ENCODE data around the gene STX18.

The STX18 gene

DNA sequence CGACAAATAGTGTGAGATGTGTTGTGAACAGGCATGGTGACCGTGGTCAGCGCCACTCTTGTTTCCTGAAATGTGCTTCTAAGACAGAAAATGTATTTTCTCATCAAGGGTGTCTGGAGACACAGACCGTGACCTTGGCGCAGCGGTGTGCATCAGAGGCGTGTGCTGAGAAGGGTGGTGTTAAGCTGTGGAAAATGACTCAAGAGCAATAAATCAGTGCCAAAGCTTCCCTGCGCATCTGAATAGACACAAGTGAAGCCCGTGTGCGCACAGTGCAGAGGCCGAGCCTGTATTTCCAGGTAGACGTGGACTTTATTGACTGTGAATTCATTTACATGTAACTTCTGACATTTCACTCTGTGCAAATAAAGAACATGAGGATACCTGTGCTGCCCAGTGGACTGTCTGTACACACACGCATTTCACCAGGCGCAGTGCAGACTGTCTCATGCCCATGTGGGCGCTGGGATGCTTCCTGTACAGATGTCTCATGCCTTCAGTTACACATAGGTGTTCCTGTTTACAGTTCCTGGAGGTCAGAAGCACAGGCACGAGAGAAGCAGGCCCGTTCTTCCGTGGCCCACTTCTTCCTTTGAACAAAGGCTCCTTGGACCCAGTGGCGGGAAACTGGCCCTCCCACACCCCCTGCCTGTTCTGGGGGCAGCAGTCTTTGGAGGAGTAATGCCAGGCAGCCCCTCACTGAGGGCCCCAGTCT lies 123.0 kb downstream of the STX18 start:
- DNase-seq (ENCODE audit: low read depth), result no peak

DNA sequence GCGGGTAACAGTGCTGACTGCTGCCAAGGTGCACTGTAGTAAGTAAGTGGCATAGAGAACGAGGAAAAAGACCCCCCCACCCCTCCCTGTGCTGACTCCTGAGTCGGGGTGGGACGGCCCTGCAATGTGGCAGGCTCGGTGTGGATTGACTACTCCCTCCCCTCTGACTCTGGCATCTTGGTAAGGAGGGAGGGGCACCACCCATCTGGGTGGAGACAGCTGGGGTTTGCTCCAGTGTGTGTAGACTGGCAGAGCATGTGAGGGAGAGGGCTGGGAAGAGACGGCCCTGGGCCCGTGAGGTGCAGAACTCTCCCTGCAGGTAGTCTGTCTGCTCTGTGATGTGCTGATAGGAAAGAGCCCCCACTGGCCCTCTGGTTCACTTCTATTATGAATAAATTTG lies 124.0 kb downstream of the STX18 start:
- no peak for DNase-seq (ENCODE audit: low read depth)

DNA sequence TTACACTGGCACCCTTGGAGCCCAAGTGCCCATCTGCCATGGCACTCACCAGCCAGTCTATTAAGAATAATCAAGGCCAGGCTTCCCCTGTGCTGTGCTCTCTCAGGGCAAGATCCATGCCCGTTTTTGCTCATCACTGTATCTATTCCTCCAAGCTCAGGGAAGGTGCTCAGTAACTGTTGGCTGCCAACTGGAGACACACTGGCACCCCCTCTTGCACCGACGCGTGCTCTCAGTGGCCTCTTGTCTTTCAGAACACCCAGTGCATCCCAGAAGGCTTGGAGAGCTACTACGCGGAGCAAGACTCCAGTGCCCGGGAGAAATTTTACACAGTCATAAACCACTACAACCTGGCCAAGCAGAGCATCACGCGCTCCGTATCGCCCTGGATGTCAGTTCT lies 124.9 kb downstream of the STX18 start:
- no peak for DNase-seq (ENCODE audit: low read depth)

DNA sequence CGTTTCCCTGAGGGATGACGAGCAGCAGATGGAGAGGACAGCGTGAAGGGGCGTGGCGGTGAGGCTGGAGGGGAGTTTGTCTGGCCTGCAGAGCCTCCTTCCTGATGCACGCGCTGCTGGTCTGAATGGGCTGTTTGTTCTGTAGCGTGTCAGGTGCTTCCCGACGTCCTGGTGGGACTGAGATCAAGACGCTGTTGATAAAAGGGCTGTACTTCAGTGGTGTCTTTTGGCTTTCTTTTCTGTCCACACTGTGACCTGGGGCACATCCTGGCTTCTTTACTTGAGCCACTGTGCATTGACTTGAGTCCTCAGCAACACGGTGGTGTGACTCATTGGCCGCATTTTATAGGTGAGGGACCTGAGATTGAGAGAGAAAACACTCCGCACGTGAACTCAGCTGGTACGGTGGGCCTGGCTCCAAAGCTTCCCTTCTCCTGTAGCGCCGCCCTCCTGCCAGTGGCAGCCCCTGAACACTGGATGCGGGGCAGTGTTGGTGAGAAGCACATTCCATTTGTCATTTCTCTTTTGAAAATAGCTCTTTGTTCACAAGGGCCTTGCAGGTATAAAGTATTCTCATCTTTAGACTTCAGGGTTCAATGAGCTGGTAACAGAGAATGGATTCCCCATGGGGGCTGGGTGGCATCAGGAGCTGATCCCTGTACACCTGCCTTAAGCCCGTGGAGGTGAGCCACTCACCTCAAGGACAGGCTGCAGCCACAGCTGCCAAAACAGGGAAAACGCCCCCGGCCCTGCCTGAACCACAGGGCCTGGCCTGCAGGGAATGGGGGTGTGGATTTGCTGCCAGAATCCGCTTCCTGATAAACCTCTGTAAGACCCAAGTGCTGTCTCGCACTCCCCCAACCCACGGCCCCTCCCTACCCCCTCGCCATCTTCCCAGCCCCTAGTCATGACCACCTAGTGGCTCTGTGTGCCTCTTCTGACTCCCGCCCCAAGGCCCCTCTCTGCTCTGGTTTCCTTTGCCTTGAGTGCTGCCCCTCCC lies 125.7 kb downstream of the STX18 start:
- no peak for DNase-seq (ENCODE audit: low read depth)

DNA sequence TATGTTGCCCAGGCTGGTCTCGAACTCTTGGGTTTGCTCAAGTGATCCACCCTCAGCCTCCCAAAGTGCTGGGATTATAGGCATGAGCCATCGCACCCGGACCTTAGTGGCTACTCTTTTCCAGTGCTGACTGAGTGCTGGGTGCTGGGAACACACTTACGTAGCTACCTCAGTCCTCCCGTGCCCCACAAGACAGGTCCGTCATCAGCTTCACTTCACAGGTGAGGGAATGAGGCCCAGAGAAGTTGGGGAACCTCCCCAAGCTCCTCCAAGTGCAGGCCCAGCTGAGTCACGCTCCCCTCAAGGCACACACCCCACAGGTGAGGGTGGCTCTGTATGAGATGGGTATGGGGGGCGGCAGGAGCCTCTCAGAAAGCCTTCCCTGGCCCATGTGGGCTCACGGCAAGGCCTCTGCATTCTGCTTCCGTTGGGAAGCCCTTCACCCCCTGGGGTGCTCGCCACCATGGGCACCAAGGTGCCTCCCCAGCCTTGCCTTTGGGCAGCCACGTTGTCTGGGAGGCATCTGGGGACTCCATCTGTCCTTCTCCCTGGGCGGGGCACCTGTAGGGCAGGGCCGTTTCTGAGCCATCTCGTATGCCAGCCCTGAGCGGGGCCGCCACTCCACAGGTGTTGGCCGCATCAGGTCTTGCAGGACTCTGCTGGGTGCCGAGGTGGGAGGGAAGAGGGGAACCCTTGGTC lies 126.6 kb downstream of the STX18 start:
- DNase-seq (ENCODE audit: low read depth), result no peak

DNA sequence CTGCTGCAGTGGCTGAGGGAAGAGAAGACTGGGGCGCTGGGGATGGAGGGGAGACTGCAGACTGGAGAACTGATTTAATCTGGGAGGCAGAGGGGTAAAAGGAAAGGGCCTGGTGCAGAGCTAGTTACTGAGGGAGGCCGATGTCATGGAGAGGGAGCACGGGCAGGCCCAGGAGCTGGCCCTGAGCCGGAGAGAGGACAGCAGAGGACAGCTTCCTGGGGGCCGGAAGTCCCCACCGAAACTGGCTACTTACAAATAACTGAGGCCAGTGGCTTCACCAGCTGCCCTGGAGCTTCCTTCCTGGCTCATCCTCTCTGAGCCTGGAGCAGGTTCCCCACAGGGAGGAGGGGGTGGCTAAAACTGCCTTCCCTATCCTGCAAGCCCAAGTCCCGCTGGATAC lies 128.0 kb downstream of the STX18 start:
- DNase-seq (ENCODE audit: low read depth), result no peak

DNA sequence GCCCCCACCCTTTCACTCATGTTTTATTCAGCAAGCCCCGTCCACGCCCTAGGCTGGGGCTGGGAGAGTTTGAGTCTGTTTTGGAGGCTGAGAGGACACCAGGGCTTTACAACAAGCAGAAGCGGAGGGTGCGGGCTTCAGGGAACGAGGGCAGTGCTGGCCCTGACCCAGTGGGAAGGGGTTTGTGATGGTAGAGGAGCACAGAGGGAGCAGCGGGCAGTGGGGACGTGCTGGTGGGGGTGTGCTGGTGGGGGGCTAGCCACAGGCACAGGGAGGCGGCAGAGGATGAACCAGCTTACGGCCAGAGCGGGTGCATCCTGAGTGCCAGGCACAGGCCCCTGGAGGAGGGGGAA lies 128.5 kb downstream of the STX18 start:
- no peak for DNase-seq (ENCODE audit: low read depth)

DNA sequence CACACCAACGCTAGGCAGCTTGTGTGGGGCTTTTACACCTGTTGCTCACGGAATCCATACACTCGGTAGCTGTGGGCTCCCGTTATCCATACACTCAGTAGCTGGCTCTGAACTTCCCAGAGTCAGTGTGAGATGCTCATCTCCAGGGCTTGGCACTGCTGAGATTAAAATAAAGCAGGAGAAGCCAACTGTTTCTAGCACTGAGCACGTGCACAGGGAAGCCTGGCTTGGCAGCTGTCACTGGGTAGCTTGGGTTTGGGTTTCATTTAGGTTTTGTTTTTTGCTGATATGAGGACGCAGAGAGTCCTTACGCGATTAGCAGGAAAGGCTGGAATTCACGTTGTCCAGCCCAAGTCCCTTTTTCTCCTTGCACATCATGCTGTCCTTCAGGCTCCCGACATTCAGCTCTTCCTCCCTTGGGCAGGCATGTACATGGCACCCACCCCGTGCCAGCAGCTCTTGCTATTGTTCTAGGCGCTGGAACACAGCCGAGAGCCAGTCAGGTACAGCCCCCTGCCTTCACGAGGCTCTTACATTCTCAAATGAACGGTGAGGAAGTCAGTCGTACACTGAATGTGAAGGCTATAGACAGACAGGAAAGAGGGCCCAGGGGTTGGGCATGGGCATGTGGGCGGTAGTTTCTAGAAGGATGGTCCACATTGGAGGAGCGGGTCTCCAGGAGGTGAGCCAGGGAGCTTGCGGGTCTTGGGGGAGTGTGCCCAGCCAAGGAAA lies 129.0 kb downstream of the STX18 start:
- DNase-seq (ENCODE audit: low read depth), result no peak

DNA sequence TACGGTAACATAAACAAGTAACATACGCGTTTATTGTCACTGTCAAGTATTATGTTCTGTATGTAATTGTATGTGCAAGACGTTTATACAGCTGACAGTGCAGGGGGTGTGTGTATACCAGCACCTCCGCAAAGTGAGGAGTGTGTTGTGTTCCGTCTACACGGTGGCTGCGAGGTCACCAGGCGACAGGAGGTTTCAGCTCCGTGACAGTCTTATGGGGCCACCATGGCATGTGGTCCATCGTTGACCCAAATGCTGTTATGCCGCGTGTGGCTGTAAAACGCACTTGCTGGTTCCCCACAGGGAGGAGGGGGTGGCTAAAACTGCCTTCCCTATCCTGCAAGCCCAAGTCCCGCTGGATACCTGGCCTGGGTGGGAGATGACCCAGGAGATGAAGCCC lies 129.9 kb downstream of the STX18 start:
- DNase-seq (ENCODE audit: low read depth), result no peak

DNA sequence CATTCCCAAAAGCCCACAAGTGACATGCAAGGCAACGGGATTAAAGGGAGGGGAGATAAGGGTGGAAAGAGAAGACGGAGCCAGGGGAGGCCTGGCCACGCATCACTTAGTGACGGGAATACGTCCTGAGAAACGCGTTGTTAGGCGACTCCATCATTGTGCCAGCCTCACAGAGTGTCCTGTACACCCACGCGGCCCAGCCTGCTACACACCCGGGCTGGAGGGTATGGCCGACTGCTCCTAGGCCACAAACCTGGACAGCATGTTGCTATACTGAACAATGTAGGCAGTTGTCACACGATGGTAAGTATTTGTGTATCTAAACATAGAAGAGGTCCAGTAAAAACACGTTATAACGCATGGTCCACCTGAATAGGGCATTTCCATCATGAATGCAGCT lies 131.6 kb downstream of the STX18 start:
- DNase-seq (ENCODE audit: low read depth), result no peak

DNA sequence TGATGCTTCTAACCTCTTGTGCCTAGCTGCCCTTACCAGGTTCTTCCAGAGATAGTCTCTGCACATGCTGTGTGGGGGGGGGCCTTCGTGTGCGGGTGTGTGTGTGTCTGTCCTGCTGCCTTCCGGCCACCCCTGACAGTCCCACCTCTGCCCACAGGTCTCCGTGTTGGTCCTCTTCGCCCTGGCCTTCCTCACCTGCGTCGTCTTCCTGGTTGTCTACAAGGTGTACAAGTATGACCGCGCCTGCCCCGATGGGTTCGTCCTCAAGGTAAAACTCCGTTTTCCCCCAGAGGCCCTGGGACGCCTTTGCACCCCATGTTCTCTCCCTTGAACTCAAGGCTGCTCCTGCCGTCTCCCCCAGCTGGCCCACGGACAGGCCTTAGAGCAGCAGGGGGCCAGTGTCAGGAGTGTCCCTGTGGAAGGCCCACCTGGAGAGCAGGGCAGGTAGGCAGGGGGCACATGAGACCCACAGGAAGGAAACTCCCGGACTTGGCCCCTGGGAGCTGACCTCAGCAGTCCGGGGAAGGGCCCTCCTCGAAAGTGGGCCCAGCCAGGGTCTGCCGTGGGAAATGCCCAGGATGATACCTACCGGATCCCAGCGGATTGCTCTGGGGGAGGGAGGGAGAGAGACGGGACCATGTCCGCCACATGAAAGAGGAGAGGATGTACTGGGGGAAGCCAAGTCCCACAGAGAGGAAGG lies 132.3 kb downstream of the STX18 start:
- DNase-seq (ENCODE audit: low read depth), result no peak

DNA sequence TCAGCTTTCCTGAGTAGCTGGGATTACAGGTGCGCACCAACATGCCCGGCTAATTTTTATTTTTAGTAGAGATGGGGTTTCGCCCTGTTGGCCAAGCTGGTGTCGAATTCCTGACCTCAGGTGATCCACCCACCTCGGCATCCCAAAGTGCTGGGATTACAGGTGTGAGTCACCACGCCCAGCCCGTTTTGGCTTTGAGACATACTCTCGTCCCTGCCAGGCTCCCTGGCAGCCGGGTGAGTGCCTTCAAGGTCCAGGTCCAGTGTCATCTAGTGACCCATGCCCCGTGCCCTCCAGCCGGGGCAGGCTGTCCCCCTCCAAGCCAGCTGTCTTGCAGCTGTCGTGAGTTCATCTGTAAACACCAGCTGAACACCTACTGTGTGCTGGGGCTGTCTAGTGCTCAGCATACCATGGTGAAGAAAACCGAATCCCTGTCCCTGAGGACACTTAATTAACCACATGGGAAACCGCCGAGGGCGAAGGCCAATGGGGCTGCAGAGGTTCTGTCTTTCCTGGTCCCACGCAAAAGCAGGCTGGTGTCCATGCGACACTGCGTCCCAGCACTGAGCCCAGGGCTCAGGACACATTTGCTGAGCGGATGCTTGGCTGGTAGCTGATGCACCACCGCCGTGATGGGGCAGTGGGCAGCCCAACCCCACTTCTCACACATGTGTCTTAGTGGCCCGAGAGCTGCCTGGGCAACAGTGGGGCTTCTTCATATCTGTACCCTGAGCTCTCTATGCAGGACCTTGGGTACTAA lies 133.1 kb downstream of the STX18 start:
- DNase-seq (ENCODE audit: low read depth), result no peak

DNA sequence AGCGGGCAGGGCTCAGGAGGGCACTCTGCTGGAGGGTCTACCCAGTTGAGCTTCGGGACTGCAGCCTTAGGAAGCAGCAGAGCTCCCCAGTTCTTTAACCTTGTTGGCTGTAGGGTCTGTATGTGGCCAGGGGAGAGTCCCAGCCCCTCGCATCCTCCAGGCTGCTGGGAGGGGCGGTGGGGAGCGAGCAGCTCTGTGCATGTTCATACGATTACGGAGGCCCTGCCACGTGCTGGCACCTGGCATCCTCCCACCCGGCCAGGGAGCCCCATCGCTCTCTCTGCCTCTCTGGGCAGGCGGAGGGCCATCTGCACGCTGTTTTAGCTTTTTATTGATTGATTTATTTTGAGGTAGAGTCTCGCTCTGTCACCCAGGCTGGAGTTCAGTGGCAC lies 133.7 kb downstream of the STX18 start:
- no peak for DNase-seq (ENCODE audit: low read depth)

DNA sequence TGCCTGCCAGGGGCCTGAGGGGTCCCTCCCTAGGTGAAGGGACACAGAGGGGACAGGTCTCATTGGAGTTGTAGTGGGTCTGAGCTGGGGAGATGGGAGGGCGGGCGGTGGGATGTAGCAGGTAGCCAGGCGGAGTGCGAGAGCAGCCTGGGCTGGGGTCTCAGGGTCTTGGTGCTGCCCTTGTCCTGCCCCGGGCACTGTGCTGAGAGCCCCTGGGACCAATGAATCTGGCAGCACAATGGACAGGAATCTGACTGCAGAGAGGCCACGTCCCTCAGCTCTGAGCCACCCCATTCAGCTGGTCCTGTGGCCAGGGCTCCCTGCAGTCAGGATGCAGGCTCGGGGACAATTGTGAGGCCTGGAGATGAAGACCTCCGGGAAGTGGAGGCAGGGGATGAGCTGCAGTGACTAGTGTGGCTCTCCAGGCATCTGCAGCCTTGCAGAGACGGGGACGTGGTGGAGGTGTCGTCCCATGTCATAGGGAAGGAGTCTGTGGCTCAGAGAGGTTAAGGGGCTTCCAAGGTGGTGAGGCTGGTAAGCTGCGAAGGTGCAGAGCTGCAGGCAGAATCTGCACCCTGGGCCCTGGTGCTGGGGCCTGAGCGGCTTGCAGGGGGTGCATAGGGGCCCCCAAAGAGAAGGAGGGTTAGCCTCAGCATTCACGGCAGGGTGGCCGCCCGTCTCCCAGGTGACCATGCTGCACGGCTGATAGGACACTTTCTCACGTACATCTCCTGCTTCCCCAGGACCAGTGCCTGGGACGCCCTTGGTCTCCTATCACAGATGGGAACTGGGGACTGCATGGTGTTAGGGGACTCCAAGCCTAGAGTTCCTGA lies 134.3 kb downstream of the STX18 start:
- no peak for DNase-seq (ENCODE audit: low read depth)

DNA sequence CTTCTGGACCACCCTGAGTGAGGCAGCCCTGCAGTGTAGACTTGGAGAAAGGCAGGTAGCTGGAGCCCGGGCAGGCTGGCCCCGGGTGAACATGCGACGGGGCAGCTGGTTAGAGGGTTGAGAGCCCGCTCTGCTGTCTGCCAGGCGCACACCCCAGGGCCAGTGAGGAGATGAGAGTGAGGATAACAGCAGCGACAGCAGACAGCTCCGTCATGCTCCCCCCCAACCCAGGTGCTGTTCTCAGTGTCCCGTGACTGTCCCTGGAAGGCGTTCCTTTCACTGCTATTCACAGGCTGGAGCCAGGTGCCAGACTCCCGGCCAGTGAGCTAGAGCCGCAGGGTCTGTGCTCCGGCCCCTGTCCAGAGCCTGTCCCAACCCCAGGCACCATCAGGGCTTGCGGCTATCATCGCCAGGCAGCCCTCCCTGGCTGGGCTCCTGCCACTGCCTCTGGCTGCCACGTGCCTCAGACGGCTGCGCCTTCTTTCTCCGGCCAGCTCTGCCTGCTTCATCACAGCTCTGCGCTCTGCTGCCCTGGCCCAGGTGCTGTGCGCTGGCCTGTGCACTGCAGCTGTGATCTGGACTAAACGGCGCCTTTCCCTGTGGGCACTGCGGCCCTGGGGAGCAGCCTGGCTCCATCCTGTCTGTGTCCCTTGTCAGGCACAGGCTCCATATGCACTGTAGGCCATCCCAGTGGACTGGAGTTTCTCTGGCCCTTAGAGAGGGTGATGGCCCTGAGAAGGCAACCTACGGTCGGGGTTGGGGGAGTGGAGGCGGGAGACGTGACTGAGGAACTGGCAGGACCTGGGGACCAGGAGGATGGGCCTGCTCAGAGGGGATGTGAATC lies 135.2 kb downstream of the STX18 start:
- no peak for DNase-seq (ENCODE audit: low read depth)

DNA sequence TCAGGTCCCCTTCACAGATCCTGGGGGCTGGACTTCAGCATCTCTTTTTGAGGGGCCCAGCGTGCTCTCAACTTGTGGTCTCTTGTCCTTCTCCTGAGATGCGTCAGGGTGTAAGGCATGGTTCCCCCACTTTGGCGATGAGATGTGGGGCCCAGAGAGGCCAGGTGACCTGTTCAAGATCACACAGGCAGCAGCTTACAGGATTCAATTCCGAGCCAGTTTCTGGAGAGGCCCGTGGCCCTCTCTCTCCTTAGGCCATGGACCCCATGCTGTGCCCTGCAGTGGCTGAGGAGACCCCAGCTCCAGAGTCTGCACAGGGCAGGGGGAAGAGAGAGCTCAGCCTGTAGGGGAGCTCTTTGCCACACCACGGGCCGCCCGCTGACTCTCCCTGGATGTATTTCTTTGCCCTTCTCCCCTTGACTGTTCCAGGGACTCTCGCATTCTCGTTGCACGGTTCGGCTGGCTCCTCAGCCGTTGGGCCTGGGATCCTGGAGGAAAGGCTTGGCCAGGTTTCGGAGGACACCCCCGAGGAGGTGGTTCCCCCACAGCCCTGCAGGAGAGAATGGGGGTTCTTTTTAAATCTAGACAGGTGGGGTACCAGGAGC lies 136.4 kb downstream of the STX18 start:
- no peak for DNase-seq (ENCODE audit: low read depth)

DNA sequence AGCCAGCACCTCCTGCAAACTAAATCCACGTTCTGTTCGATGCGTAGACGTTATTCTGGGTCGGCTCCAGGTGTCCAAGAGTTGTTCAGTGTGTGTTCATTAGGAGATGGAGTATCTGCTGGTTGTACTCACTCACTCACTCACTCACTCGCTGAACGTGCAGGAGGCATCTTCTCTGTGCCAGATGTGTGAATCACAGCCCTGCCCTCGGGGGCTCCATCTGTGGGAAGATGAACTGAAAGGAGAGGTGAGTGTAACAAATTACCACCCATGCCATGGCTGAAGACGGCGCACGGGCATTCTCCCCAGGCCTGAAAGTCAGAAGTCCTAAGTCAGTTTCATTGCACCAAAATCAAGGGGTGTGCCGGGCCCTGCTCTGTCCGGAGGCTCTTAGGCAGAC lies 138.9 kb downstream of the STX18 start:
- DNase-seq (ENCODE audit: low read depth), result no peak

DNA sequence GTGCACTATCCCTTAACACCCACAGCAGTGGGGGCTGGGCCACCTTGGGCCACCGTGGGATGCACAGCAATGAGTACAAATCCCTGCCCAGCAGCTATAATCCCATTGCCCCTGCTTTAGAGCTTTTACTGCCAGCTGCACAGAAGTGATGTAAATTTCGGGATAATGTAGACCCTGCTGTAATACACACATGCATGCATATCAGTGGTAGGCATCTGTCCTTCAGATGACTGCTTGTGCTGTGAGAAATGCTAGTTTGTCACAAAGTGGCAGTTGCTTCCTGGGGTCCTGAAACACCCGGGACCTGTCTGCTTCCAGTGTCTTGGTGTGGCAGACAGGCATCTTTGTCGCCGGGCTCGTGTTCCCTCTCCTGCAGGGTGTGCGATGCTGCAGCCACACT lies 140.8 kb downstream of the STX18 start:
- no peak for DNase-seq (ENCODE audit: low read depth)

DNA sequence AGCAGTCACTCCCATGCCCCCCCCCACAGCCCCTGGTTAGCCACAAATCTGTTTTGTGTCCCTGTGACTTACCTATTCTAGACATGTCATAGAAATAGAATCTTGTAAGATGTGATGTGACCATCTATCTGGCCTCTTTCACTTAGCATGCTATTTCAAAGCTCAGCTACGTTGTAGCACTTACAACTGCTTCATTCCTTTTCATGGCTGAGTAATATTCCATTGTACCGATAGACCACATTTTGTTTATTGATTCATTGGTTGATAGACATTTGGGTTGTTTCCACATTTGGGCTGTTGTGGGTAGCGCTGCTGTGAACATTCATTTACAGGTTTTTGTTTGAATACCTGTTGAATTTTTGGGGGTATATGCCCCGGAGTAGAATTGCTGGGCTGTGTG lies 143.4 kb downstream of the STX18 start:
- DNase-seq (ENCODE audit: low read depth), result no peak
